ENCODE measurements around the gene ELF1.
"Not testable (repeated sequence)": the region's sequence is repeated elsewhere in the genome, so short reads cannot be mapped to it uniquely, and the experiment has no call there.

The ELF1 gene

GRCh38 chr13:40929883-40930282 lies 89.2 kb downstream of the ELF1 start:
- not testable (repeated sequence) for FAIRE-seq

- FAIRE-seq = no peak
Observed at GRCh38 chr13:40928980-40929379, 90.1 kb downstream of the ELF1 start.

DNA sequence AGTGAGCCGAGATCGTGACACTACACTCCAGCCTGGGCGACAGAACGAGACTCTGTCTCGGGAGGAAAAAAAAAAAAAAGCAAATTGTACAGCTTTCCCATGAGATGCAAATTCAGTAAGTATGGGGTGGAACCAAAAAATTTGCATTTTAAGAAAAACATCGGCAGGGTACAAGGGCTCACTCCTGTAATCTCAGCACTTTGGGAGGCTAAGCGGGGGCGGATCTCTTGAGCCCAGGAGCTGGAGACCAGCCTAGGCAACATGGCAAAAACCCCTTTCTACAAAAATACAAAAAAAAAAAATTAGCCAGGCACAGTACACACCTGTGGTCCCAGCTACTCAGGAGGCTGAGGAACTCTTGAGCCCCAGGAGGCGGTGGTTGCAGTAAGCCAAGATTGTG lies 91.2 kb downstream of the ELF1 start:
- FAIRE-seq = no peak

GRCh38 chr13:40923867-40924266 lies 95.2 kb downstream of the ELF1 start:
- no peak for FAIRE-seq

- no peak for FAIRE-seq
Observed at GRCh38 chr13:40922437-40923040, 96.6 kb downstream of the ELF1 start.

GRCh38 chr13:40920826-40921225 lies 98.3 kb downstream of the ELF1 start:
- FAIRE-seq = no peak

DNA sequence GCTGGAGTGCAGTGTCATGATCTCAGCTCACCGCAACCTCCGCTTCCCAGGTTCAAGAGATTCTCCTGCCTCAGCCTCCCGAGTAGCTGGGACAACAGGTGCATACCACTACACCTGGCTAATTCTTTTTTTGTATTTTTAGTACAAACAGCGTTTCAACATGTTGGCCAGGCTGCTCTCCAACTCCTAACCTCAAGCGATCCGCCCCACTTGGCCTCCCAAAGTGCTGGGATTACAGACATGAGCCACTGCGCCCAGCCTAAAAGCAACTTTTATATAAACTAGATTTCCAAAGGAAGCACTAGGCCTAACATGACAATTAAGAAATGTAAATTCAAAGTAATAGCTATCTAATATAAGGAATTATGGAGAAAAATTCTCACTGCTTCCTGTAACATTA lies 99.2 kb downstream of the ELF1 start:
- not testable (repeated sequence) for FAIRE-seq

GRCh38 chr13:40916207-40916998 lies 102.7 kb downstream of the ELF1 start:
- no peak for FAIRE-seq

GRCh38 chr13:40914863-40915262 lies 104.3 kb downstream of the ELF1 start:
- peak; percentile 53 for FAIRE-seq

- no peak for FAIRE-seq
Observed at GRCh38 chr13:40911341-40911740, 107.8 kb downstream of the ELF1 start.

- no peak for FAIRE-seq
Observed at GRCh38 chr13:40910324-40911050, 108.6 kb downstream of the ELF1 start.

- not testable (repeated sequence) for FAIRE-seq
Observed at GRCh38 chr13:40909541-40910200, 109.4 kb downstream of the ELF1 start.

DNA sequence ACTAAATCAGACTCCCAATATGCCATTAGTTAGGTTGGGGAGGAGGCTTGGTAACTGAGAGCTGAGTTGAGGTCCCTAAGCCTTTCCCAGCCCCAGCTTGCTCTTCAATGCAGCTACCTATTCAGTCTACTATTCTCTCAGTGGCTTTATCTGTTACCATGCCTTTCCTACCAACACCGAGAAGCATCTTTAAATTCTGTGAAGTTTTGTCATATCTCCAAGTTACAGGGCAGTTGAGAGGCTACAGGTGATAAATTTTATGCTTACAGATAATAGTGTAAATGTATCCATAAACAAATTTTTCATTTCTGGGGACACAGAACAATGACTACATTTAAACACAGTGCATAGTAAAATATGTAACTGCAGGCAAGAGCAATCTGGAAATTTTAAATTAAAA lies 110.6 kb downstream of the ELF1 start:
- FAIRE-seq = no peak

- not testable (repeated sequence) for FAIRE-seq
Observed at GRCh38 chr13:40901032-40901431, 118.1 kb downstream of the ELF1 start.

DNA sequence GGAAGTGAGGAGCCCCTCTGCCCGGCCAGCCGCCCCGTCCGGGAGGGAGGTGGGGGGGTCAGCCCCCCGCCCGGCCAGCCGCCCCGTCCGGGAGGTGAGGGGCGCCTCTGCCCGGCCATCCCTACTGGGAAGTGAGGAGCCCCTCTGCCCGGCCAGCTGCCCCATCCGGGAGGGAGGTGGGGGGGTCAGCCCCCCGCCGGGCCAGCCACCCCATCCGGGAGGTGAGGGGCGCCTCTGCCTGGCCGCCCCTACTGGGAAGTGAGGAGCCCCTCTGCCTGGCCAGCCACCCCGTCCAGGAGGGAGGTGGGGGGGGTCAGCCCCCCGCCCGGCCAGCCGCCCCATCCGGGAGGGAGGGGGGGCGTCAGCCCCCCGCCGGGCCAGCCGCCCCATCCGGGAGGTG lies 118.5 kb downstream of the ELF1 start:
- not testable (repeated sequence) for FAIRE-seq

DNA sequence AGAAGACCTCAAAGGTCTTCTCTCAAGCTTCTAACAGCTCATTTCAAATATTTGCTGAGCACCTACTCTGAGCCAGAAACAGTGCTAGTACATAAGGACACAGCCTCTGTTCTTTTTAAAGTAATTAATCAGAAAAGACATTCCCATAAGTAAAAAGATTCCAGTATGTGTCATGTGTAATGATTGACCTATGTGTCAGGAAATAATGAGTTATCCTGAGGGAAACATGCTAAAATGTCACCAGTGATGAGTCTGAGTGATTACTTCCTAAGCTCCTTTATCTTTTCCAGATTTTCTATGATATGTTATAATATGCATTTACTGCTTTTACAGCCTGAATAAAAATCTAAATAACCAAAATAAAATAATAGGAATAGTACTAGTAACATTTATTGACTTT lies 122.1 kb downstream of the ELF1 start:
- FAIRE-seq = no peak

DNA sequence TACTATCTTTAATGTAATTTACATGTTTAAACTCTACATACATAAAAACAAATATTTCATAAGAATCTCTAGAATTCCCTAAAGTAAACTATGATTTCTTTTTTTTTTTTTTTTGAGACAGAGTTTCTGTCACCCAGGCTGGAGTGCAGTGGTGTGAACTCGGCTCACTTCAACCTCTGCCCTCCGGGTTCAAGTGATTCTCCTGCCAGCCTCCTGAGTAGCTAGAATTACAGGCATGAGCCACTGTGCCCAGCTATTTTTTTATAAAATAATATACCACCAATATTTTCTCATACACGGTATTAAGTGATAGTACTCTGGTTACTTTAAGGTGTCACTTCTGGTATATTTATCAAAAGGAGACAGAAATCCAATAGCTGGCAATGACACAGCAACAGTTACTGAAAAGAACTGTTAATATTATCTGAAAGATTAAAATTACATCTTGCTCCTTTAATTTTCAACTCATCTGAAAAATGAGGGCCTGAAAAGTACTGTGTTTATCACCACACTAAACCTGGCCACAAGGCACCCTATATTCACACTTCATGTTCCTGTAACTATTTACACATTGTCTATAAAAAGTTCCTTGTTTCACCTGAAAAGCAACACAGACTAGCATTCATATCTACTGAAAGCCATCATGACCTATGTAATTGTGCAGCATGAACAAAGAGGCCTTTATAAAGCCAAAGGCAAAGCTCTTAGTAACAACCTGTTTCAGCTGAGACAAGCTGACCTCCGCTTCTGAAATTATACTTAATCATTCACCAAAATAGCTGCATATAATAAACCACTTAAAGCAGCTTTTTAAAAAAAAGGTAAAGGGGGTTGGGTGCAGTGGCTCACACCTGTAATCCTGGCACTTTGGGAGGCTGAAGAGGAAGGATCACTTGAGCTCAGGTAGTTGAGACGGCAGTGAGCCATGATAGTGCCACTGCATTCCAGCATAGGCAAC lies 123.6 kb downstream of the ELF1 start:
- peak; percentile 90 for FAIRE-seq

DNA sequence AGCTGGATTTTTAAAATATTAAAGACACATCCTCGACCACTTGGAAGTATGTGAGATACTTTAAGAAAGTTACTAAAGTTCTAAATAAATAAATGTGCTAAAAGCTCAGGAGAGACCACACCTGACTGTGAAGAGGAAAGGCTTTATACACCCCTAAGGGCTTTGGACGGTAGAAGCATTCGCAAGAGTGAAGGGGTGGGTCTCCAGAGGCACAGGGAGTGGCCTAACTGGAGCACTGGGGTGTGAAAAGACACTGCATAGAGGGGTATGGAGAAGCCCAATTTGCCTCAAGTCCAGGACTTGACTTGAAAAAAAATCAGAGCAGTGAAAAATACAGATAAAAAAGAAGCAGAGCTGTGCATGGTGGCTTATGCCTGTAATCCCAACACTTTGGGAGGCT lies 125.5 kb downstream of the ELF1 start:
- FAIRE-seq = not testable (repeated sequence)

GRCh38 chr13:40886017-40886416 lies 133.1 kb downstream of the ELF1 start:
- no peak for FAIRE-seq

GRCh38 chr13:40884175-40884574 lies 134.9 kb downstream of the ELF1 start:
- not testable (repeated sequence) for FAIRE-seq

Measured in colon (tissue), 2 donors.